ENCODE measurements around the gene GPR150.
"Not testable (repeated sequence)": the region's sequence is repeated elsewhere in the genome, so short reads cannot be mapped to it uniquely, and the experiment has no call there.

Gene GPR150

GRCh38 chr5:95644351-95645042 lies 24.6 kb downstream of the GPR150 start:
- H3K36me3 ChIP-seq (ENCODE audit: control insufficient read depth, insufficient read depth, low read length) = no peaks in the 10 kb centered on the region
- no peaks in the 10 kb centered on the region for H3K9me3 ChIP-seq (ENCODE audit: control insufficient read depth, low read length)
- no peak overlapping the region for H3K9ac ChIP-seq (ENCODE audit: low read length)
- no peaks in the 10 kb centered on the region for H3K27me3 ChIP-seq (ENCODE audit: control insufficient read depth, insufficient read depth, low read length)
- H3K4me1 ChIP-seq (ENCODE audit: control insufficient read depth, insufficient read depth, low read length) = peaks cover 9% of the 10 kb centered on the region
- no peak overlapping the region for H3K4me3 ChIP-seq (ENCODE audit: low read length)

DNA sequence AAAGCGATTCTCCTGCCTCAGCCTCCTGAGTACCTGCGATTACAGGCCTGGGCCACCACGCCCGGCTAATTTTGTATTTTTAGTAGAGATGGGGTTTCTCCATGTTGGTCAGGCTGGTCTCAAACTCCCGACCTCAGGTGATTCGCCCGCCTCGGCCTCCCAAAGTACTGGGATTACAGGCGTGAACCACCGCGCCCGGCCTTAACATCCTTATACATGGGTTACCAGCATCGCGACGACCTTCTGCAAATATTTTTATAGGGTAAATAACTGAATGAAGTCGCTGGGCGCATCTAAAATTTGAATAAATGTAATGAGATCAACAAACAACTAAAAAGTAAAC lies 26.3 kb downstream of the GPR150 start:
- H3K27me3 ChIP-seq (ENCODE audit: control insufficient read depth, insufficient read depth, low read length); H3K9ac ChIP-seq (ENCODE audit: low read length); H3K4me3 ChIP-seq (ENCODE audit: low read length); H3K9me3 ChIP-seq (ENCODE audit: control insufficient read depth, low read length); H3K4me1 ChIP-seq (ENCODE audit: control insufficient read depth, insufficient read depth, low read length); H3K36me3 ChIP-seq (ENCODE audit: control insufficient read depth, insufficient read depth, low read length): not testable (repeated sequence)

- Histone ChIP-seq H3K4me1 (ENCODE audit: control insufficient read depth, insufficient read depth, low read length) (peaks cover 4% of the 10 kb centered on the region), H3K4me3 (ENCODE audit: low read length) (peak within 1 kb of the TSS; percentile 72), H3K36me3 (ENCODE audit: control insufficient read depth, insufficient read depth, low read length) (no peaks in the 10 kb centered on the region), H3K9ac (ENCODE audit: low read length) (peak within 1 kb of the TSS; percentile 86), H3K27me3 (ENCODE audit: control insufficient read depth, insufficient read depth, low read length) (no peaks in the 10 kb centered on the region), H3K9me3 (ENCODE audit: control insufficient read depth, low read length) (no peaks in the 10 kb centered on the region)
These were observed 26.9 kb downstream of the GPR150 start, which contains the start of gene RFESD for GRCh38 chr5:95646569-95647431. Gene RFESD (plus strand): TSS chr5:95646777. CDS start chr5:95652272, 5,495 bp downstream.

DNA sequence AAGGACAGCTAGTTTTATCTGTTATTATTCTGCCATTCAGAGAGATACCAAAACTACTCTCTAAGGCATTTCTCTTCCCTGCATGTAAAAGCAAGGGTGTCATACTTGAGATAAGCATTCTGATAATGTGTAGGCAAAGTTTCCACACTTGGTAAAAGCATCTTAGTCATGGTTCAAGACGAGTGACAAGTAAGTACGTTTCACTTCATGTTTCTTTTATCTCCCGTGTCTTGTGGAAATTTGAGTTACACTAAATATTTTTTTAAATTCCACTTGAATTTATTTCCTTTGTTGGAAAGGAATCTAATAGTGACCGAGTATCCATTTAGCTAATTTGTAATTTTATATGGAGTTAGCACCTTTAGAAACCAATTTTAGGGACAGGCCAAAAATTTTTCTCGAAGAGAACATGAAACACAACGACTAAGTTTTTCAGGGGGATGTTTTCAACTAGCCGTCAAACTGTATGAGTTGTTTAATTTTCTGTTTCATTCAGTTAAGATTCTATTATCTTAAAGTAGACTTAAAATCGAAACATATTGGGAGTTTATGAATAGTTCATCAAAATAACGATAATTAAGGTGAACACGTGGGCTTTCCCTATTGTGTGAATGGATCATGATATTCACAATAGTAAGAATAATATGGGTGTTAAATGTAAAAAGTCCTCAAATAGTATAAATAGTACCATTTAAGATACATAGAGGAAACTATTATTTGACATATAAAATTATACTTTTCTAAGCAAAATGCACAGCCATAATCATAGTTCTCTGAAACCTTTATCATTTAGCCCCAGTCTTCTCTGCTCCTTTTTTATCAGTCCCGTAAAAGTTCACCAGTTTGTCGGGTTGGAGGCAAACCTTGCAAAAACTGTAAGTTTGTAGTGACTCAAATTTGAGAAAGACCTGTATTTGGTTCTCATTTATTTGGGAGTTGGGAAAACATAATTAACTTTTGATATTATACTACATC lies 28.3 kb downstream of the GPR150 start:
- Histone ChIP-seq H3K4me1 (ENCODE audit: control insufficient read depth, insufficient read depth, low read length) (no peaks in the 10 kb centered on the region), H3K4me3 (ENCODE audit: low read length) (no peak overlapping the region), H3K27me3 (ENCODE audit: control insufficient read depth, insufficient read depth, low read length) (no peaks in the 10 kb centered on the region), H3K36me3 (ENCODE audit: control insufficient read depth, insufficient read depth, low read length) (no peaks in the 10 kb centered on the region), H3K9ac (ENCODE audit: low read length) (no peak overlapping the region), H3K9me3 (ENCODE audit: control insufficient read depth, low read length) (no peaks in the 10 kb centered on the region)

GRCh38 chr5:95649274-95649673 lies 29.4 kb downstream of the GPR150 start:
- no peak overlapping the region for H3K4me3 ChIP-seq (ENCODE audit: low read length)
- no peak overlapping the region for H3K9ac ChIP-seq (ENCODE audit: low read length)
- no peaks in the 10 kb centered on the region for H3K4me1 ChIP-seq (ENCODE audit: control insufficient read depth, insufficient read depth, low read length)
- H3K9me3 ChIP-seq (ENCODE audit: control insufficient read depth, low read length) = no peaks in the 10 kb centered on the region
- H3K27me3 ChIP-seq (ENCODE audit: control insufficient read depth, insufficient read depth, low read length) = no peaks in the 10 kb centered on the region
- no peaks in the 10 kb centered on the region for H3K36me3 ChIP-seq (ENCODE audit: control insufficient read depth, insufficient read depth, low read length)

DNA sequence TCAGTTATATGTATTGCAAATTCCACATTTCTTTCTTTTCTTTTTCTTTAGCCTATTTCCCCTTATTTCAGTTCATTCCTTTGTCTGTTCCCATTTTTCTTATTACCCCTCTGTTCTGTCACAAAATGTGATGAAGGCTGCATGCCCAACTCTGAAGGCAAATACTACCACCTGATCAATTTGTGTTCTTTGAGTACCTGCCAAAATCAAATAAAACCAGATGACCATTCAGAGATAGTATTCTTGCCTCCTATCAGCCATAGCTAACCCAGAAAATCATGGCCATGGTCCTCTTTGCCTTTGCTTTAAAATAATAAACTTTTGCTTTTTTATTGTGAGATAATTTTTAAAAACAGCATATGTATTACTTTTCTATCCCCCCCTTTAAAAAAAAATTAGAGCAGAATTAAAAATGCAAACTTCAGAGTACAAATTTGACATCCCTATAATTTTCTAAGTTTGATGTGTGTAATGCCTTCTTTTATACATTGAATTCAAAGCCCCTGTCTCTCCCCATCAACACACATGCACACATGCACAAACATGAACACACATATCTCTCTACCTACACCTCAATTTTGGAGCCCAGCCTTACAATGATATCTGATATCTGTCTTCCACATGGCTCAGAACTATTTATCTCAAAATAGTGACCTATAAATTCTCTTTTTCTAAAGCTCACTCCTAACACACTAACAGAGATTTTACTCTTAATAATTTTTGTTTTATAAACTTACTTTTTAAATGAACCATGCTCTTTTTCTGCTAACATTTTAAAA lies 30.1 kb downstream of the GPR150 start:
- Histone ChIP-seq H3K27me3 (ENCODE audit: control insufficient read depth, insufficient read depth, low read length) (no peaks in the 10 kb centered on the region), H3K9ac (ENCODE audit: low read length) (no peak overlapping the region), H3K4me1 (ENCODE audit: control insufficient read depth, insufficient read depth, low read length) (no peaks in the 10 kb centered on the region), H3K36me3 (ENCODE audit: control insufficient read depth, insufficient read depth, low read length) (no peaks in the 10 kb centered on the region), H3K4me3 (ENCODE audit: low read length) (no peak overlapping the region), H3K9me3 (ENCODE audit: control insufficient read depth, low read length) (no peaks in the 10 kb centered on the region)

DNA sequence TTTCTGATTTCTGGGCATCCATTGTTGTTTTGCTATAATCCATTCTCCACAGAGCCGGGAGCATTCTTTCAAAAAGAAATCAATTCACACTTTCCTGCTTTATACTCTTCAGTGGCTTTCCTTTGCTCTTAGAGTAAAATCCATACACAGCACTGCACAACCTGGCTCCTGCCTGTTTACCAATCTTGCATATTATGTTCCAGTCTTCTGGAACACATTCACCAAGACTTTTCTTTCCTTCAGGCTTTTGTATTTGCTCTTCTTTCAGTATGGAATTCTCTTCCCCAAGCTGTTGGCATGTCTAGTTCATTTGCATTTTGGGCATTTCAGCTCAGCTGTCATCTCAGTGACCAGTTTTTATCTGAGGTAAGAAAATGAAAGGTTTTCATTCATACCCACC lies 33.0 kb downstream of the GPR150 start:
- no peaks in the 10 kb centered on the region for H3K36me3 ChIP-seq (ENCODE audit: control insufficient read depth, insufficient read depth, low read length)
- no peaks in the 10 kb centered on the region for H3K9me3 ChIP-seq (ENCODE audit: control insufficient read depth, low read length)
- no peaks in the 10 kb centered on the region for H3K27me3 ChIP-seq (ENCODE audit: control insufficient read depth, insufficient read depth, low read length)
- H3K4me1 ChIP-seq (ENCODE audit: control insufficient read depth, insufficient read depth, low read length) = no peaks in the 10 kb centered on the region
- no peak overlapping the region for H3K9ac ChIP-seq (ENCODE audit: low read length)
- H3K4me3 ChIP-seq (ENCODE audit: low read length) = no peak overlapping the region

DNA sequence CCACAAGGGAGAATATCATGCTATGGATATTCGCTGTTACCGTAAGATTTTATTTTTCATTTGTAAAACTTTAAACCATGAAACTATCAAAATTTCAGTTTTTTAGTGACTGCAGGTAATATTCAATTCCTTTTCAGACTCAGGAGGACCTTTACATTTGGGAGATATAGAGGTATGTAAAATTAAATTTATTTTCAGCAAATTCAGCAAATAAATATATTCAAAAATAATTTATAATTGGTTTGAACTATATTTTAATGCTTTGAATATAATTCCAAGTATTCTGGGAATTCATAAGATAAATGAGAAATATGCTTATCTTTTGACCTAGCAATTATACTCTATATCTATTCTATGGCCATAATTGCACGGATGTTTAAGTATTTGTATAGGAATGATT lies 34.3 kb downstream of the GPR150 start:
- H3K9ac ChIP-seq (ENCODE audit: low read length) = no peak overlapping the region
- no peaks in the 10 kb centered on the region for H3K9me3 ChIP-seq (ENCODE audit: control insufficient read depth, low read length)
- H3K4me3 ChIP-seq (ENCODE audit: low read length) = no peak overlapping the region
- H3K4me1 ChIP-seq (ENCODE audit: control insufficient read depth, insufficient read depth, low read length) = no peaks in the 10 kb centered on the region
- H3K27me3 ChIP-seq (ENCODE audit: control insufficient read depth, insufficient read depth, low read length) = no peaks in the 10 kb centered on the region
- no peaks in the 10 kb centered on the region for H3K36me3 ChIP-seq (ENCODE audit: control insufficient read depth, insufficient read depth, low read length)

DNA sequence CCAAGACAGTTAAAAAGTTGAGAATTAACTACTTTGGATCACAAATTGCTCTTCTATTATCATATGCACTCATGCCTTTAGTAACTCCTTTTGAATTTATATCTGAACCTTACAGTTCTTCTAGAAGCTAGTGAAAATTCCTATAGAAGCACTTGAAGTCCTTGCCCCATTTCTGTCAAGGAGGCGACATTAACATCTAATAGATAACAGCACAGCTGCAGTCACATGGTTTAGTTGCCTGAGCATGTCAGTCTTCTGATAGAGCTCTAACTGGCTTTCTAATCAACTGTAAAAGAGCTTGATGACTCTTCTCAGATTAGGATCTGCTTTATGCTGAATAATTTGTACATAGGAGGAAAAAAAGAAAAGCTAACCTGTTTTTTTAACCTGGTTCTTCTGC lies 35.7 kb downstream of the GPR150 start:
- no peaks in the 10 kb centered on the region for H3K9me3 ChIP-seq (ENCODE audit: control insufficient read depth, low read length)
- no peaks in the 10 kb centered on the region for H3K27me3 ChIP-seq (ENCODE audit: control insufficient read depth, insufficient read depth, low read length)

GRCh38 chr5:95660060-95660459 lies 40.2 kb downstream of the GPR150 start:
- H3K4me3 ChIP-seq (ENCODE audit: low read length) = no peak overlapping the region
- H3K4me1 ChIP-seq (ENCODE audit: control insufficient read depth, insufficient read depth, low read length) = no peaks in the 10 kb centered on the region
- no peaks in the 10 kb centered on the region for H3K27me3 ChIP-seq (ENCODE audit: control insufficient read depth, insufficient read depth, low read length)
- no peaks in the 10 kb centered on the region for H3K9me3 ChIP-seq (ENCODE audit: control insufficient read depth, low read length)
- no peak overlapping the region for H3K9ac ChIP-seq (ENCODE audit: low read length)
- no peaks in the 10 kb centered on the region for H3K36me3 ChIP-seq (ENCODE audit: control insufficient read depth, insufficient read depth, low read length)

More for the DNA sequence above, 35.7 kb downstream of the GPR150 start:
- no peak overlapping the region for H3K9ac ChIP-seq (ENCODE audit: low read length)
- H3K36me3 ChIP-seq (ENCODE audit: control insufficient read depth, insufficient read depth, low read length) = no peaks in the 10 kb centered on the region
- no peak overlapping the region for H3K4me3 ChIP-seq (ENCODE audit: low read length)
- no peaks in the 10 kb centered on the region for H3K4me1 ChIP-seq (ENCODE audit: control insufficient read depth, insufficient read depth, low read length)

DNA sequence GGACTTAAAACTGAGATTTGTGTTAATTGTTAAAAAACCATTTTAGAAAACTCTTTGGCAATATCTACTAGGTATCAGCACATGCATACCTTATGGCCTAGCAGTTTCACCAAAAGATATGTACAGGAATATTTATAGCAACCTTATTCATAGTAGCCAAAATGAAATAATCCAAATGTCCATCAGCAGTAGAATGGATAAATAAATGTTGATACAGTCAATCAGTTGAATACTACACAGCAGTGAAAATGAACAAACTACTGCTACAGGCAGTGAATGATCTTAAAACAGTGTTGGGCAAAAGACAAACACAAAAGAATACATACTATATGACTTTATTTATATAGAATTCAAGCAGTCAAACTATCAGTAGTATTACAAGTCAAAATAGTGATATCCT lies 43.1 kb downstream of the GPR150 start:
- Histone ChIP-seq H3K27me3 (ENCODE audit: control insufficient read depth, insufficient read depth, low read length) (no peaks in the 10 kb centered on the region), H3K9me3 (ENCODE audit: control insufficient read depth, low read length) (no peaks in the 10 kb centered on the region), H3K4me1 (ENCODE audit: control insufficient read depth, insufficient read depth, low read length) (no peaks in the 10 kb centered on the region), H3K4me3 (ENCODE audit: low read length) (no peak overlapping the region), H3K36me3 (ENCODE audit: control insufficient read depth, insufficient read depth, low read length) (no peaks in the 10 kb centered on the region), H3K9ac (ENCODE audit: low read length) (no peak overlapping the region)
